Measurements from ENCODE around the gene PIK3C2B.

PIK3C2B gene

DNA sequence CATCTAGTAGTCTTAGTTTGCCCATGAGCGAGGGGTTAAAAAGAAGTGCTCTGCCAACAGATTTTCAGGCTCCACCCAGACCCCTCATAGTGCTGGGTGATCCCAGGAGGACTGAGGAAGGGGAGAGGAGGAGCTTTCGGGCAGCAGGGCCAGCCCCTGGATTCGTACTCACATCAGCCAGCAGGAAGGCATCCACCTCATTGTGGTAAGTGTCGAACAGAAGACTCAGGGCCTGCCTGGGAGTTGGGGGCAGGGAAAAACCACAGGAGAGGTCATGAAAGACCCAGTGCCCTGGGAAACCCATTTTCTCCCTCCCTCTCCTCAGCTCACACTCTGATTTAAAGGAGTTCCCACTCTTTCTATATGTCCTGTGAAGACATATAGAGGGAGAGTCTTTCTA is 34.9 kb downstream of the PIK3C2B start:
- Histone ChIP-seq H3K27me3 (ENCODE audit: control insufficient read depth, insufficient read depth, low read length) (no peaks in the 10 kb centered on the region), H3K27ac (ENCODE audit: low read depth, low read length) (no peak overlapping the region), H3K36me3 (ENCODE audit: control insufficient read depth, insufficient read depth, low read length) (peaks cover 35% of the 10 kb centered on the region), H3K4me3 (ENCODE audit: low read depth, low read length) (no peak overlapping the region), H3K9me3 (ENCODE audit: control insufficient read depth, insufficient read depth, low read depth, low read length) (no peaks in the 10 kb centered on the region), H3K4me1 (ENCODE audit: control insufficient read depth, insufficient read depth, low read length) (peaks cover 27% of the 10 kb centered on the region), H3K9ac (ENCODE audit: low read length) (no peak overlapping the region)

DNA sequence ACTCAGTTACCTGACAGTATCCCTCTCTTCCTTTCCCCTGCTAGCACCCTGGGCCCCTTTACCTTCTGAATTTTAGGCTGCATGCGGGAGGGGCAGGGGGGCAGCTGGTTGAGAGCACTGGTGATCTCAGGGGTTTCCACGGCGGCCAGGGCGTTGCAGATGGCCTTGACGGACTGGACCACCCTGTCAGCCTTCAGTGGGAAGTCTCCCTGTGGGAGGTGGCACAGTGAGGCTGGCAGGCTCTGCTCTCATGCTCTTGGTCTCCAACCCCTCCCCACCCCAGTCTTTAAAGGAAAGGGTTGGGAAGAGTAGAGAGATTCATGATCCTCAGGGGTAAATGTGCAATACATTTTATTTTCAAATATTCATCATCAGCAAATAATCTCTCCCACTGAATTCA is 36.9 kb downstream of the PIK3C2B start:
- Histone ChIP-seq H3K27ac (ENCODE audit: low read depth, low read length) (no peak overlapping the region), H3K9me3 (ENCODE audit: control insufficient read depth, insufficient read depth, low read depth, low read length) (no peaks in the 10 kb centered on the region), H3K27me3 (ENCODE audit: control insufficient read depth, insufficient read depth, low read length) (no peaks in the 10 kb centered on the region), H3K9ac (ENCODE audit: low read length) (no peak overlapping the region), H3K36me3 (ENCODE audit: control insufficient read depth, insufficient read depth, low read length) (peaks cover 29% of the 10 kb centered on the region), H3K4me1 (ENCODE audit: control insufficient read depth, insufficient read depth, low read length) (peaks cover 39% of the 10 kb centered on the region), H3K4me3 (ENCODE audit: low read depth, low read length) (no peak overlapping the region)

DNA sequence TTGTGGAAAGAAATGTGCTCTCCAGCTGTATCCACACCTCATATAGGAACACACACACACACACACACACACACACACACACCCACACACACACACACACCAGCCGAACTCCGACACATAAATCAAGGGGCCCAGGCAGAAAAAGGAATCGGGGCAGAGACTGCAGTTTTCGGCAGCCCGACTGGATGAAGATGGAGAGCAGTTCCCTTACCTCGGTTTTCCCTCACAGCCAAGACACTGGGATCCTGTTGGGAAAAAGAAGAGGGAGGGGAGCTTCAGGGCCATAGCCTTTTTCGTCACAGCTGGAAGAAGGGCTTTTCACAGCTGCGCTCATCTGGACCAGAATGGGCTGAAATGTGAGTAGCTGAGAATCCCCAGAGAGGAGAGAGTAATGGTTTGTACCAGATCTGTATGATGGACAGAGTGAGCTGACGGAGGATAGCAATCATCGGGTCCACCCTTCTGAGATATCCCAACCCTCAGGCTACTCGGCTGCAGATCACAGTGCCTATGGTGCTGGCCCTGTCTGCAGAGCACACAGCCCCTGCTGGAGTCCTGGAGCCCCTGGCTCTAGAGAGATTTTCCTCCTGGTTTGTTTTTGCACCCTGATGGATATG is 37.7 kb downstream of the PIK3C2B start:
- peaks cover 23% of the 10 kb centered on the region for H3K36me3 ChIP-seq (ENCODE audit: control insufficient read depth, insufficient read depth, low read length)
- H3K9ac ChIP-seq (ENCODE audit: low read length): no peak overlapping the region
- H3K4me3 ChIP-seq (ENCODE audit: low read depth, low read length): no peak overlapping the region
- H3K27ac ChIP-seq (ENCODE audit: low read depth, low read length): no peak overlapping the region
- H3K27me3 ChIP-seq (ENCODE audit: control insufficient read depth, insufficient read depth, low read length): no peaks in the 10 kb centered on the region
- peaks cover 39% of the 10 kb centered on the region for H3K4me1 ChIP-seq (ENCODE audit: control insufficient read depth, insufficient read depth, low read length)
- H3K9me3 ChIP-seq (ENCODE audit: control insufficient read depth, insufficient read depth, low read depth, low read length): no peaks in the 10 kb centered on the region

DNA sequence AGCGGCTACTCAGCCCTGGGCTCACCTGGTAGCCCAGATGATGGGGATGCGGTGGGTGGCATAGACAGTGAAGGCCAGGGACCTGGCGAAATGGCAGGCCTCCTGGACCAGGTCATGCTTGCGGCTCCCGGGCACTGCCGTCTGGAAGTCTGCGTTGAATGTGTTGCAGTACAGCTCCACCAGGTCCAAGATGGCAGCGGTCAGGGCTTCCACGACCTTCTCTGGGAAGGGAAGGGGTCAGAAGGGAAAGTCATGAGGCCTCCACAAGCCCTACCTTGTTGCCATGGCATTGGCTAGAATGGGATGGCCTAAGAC is 38.8 kb downstream of the PIK3C2B start:
- peaks cover 22% of the 10 kb centered on the region for H3K36me3 ChIP-seq (ENCODE audit: control insufficient read depth, insufficient read depth, low read length)
- H3K9ac ChIP-seq (ENCODE audit: low read length): no peak overlapping the region
- no peaks in the 10 kb centered on the region for H3K27me3 ChIP-seq (ENCODE audit: control insufficient read depth, insufficient read depth, low read length)
- H3K9me3 ChIP-seq (ENCODE audit: control insufficient read depth, insufficient read depth, low read depth, low read length): no peaks in the 10 kb centered on the region
- no peak overlapping the region for H3K4me3 ChIP-seq (ENCODE audit: low read depth, low read length)
- H3K27ac ChIP-seq (ENCODE audit: low read depth, low read length): no peak overlapping the region
- peaks cover 47% of the 10 kb centered on the region for H3K4me1 ChIP-seq (ENCODE audit: control insufficient read depth, insufficient read depth, low read length)

DNA sequence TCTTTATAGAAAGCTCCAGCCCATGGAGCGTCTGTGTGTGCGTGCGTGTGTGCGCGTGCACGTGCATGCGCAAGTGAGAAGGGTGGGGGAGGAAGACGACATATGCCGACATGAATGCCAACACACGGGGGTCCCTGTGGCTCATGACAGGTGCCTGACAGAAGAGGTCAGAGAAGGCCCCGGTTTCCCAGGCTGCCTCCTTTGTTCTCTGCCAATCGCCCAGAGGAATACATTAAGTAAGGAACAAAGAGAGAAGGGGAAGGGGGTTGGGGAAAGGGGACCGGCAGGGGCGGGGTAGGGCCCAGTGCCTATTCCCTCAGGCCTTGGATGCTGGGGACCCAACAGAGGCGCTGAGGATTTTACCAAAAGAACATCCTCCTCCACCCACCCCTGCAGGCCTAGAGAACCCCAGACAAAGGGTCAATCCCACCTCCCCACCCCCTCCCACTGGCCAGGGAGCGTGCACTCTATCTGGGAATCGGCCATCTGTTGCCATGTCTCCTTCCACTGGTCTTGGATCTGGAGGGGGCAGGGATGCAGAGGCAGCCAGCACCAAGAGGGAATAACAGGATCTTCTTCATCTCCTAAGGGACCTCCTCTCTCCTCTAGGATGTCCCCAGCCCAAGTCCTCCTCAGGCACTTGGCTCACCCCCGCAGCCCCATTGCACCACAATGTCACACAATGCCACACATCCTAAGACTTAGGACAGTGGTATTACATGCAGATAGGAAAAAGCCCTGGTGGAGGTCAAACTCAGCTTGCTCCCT is 39.4 kb downstream of the PIK3C2B start:
- peaks cover 52% of the 10 kb centered on the region for H3K4me1 ChIP-seq (ENCODE audit: control insufficient read depth, insufficient read depth, low read length)
- peaks cover 16% of the 10 kb centered on the region for H3K36me3 ChIP-seq (ENCODE audit: control insufficient read depth, insufficient read depth, low read length)
- H3K9me3 ChIP-seq (ENCODE audit: control insufficient read depth, insufficient read depth, low read depth, low read length): no peaks in the 10 kb centered on the region
- no peak overlapping the region for H3K9ac ChIP-seq (ENCODE audit: low read length)
- H3K4me3 ChIP-seq (ENCODE audit: low read depth, low read length): no peak overlapping the region; the same call in 1 of the 2 replicates
- peak overlapping the region; percentile 51; the same call in 1 of the 2 replicates for H3K27ac ChIP-seq (ENCODE audit: low read depth, low read length)
- no peaks in the 10 kb centered on the region for H3K27me3 ChIP-seq (ENCODE audit: control insufficient read depth, insufficient read depth, low read length)

DNA sequence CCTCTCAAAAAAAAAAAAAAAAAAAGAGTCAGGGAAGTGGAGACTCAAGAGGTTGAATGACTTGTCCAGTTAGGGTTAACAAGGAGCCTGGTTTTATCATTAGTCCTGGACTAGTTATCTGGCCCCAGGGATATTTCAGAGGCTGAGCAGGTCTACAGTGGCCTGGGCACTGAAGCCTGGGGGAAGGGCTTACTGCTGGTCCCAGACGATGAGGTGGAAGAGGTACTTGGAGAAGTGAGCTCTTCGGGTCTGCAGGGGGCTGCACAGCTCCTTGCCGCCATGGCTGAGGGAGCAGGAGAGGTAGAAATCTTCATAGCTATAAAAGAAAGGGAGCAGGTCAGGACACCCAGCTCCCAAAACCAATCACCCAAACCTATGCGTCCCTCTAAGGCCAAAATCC is 40.1 kb downstream of the PIK3C2B start:
- Histone ChIP-seq H3K27ac (ENCODE audit: low read depth, low read length) (peak overlapping the region; percentile 51; the same call in 1 of the 2 replicates), H3K4me1 (ENCODE audit: control insufficient read depth, insufficient read depth, low read length) (peaks cover 57% of the 10 kb centered on the region), H3K4me3 (ENCODE audit: low read depth, low read length) (no peak overlapping the region), H3K9me3 (ENCODE audit: control insufficient read depth, insufficient read depth, low read depth, low read length) (no peaks in the 10 kb centered on the region), H3K36me3 (ENCODE audit: control insufficient read depth, insufficient read depth, low read length) (peaks cover 13% of the 10 kb centered on the region), H3K27me3 (ENCODE audit: control insufficient read depth, insufficient read depth, low read length) (no peaks in the 10 kb centered on the region), H3K9ac (ENCODE audit: low read length) (no peak overlapping the region)

DNA sequence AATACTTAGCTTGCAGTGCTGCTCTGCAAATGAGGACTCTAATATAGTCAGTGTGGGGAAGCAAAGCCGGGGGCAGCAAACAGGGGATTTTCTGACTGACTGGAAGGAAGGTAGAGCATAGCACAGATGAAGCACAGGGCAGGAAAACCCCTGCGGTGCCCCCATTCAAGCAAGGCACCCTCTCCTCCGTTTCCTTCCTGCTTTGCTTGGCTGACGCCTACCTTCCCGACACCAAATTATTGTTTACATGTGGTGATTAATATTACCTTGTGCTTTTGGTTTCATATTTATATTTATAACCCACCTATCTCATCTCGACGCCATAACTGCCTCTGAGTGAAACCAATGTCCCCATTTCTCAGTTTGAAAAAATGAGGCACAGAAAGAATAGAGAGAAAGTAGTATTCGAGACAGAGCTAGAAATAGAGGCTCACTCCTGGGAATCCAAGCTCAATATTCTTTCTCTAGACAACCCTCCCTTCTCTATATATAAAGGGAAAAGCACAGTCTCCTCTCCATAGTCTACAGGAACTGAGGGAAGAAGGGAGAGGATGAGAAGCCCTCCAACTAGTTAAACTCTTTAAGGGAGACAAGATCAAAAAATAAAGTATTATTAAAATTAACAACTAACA is 41.3 kb downstream of the PIK3C2B start:
- Histone ChIP-seq H3K27ac (ENCODE audit: low read depth, low read length) (no peak overlapping the region), H3K36me3 (ENCODE audit: control insufficient read depth, insufficient read depth, low read length) (peaks cover 15% of the 10 kb centered on the region; the same call in 1 of the 2 replicates), H3K9ac (ENCODE audit: low read length) (no peak overlapping the region), H3K4me3 (ENCODE audit: low read depth, low read length) (no peak overlapping the region), H3K27me3 (ENCODE audit: control insufficient read depth, insufficient read depth, low read length) (no peaks in the 10 kb centered on the region), H3K9me3 (ENCODE audit: control insufficient read depth, insufficient read depth, low read depth, low read length) (no peaks in the 10 kb centered on the region), H3K4me1 (ENCODE audit: control insufficient read depth, insufficient read depth, low read length) (peaks cover 57% of the 10 kb centered on the region)

DNA sequence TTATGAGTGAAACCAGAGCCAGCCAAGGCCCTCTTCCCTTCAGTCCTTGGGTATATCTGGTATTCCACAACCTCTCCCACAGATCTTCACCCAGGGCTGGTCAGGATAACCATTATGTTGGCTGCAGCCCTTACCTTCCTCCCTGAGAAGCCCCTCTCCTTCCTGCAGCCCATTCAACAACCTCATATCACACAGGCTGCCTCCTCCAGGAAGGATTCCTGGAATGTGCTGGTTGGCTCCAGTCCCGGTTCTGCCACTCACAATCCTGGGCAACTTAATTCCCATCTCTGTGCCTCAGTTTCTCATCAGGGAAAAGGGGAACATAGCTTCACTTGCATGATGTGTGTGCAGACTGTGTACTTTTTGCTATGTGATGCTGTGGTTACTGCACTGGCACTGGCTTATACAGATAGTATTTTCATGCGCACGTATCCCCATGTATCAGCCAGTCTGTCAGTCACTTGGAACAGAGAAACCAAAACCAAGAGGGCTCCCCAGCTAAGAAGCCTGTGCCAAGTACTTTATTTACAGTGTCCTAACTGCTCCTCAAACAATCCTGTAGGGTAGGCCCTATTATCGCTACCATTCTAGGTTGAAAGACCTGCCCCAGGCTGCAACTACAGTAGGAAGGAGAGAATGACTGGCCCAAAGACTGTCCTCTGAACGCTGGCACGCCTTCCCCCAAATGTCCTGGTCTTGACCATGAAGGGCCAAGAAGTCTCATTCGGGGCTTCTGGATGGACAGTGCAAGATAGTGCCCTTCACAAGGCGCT is 43.1 kb downstream of the PIK3C2B start:
- Histone ChIP-seq H3K9me3 (ENCODE audit: control insufficient read depth, insufficient read depth, low read depth, low read length) (no peaks in the 10 kb centered on the region), H3K27ac (ENCODE audit: low read depth, low read length) (no peak overlapping the region), H3K4me3 (ENCODE audit: low read depth, low read length) (no peak overlapping the region), H3K27me3 (ENCODE audit: control insufficient read depth, insufficient read depth, low read length) (no peaks in the 10 kb centered on the region), H3K36me3 (ENCODE audit: control insufficient read depth, insufficient read depth, low read length) (peaks cover 13% of the 10 kb centered on the region; the same call in 1 of the 2 replicates), H3K4me1 (ENCODE audit: control insufficient read depth, insufficient read depth, low read length) (peaks cover 47% of the 10 kb centered on the region), H3K9ac (ENCODE audit: low read length) (no peak overlapping the region)

DNA sequence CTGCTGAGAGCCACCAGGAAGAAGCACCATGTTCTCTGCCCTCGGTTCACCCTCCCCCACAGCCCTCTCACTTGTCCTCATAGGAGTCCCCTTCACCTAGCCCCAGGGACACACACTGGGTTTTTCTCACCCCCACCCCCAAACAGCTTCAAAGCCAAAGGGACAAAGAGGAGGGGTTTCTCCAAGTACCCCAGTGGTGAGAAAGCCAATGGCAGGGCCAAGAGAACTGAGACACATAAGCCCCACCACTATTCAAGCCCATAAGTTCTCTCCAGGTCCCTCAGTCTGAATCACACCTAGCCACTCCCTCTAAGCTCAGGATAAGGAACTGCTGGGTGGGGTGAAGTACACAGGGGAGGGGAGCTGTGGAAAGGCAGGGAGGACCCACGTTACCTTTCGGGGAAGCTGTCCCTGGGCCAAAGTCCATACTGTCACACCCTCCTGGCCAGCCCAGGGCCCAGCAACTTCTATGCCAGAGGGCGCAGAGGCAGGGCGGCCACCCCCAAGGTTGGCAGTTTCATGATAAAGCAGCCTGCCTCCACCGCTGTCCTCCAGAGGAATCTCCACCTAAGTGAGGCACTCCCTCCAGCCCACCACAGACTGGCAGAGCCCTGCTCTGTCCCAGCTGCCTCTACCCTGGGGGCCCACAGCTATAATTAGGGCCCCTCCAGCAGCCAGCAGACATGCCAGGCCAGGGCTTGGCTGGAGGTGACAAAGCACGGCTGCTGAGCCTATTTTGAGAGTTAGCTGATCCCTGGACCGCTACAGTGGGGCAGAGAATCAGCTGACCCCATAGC is 43.9 kb downstream of the PIK3C2B start:
- Histone ChIP-seq H3K9me3 (ENCODE audit: control insufficient read depth, insufficient read depth, low read depth, low read length) (no peaks in the 10 kb centered on the region), H3K9ac (ENCODE audit: low read length) (no peak overlapping the region), H3K27me3 (ENCODE audit: control insufficient read depth, insufficient read depth, low read length) (no peaks in the 10 kb centered on the region), H3K36me3 (ENCODE audit: control insufficient read depth, insufficient read depth, low read length) (peaks cover 13% of the 10 kb centered on the region; the same call in 1 of the 2 replicates), H3K27ac (ENCODE audit: low read depth, low read length) (no peak overlapping the region), H3K4me3 (ENCODE audit: low read depth, low read length) (no peak overlapping the region), H3K4me1 (ENCODE audit: control insufficient read depth, insufficient read depth, low read length) (peaks cover 45% of the 10 kb centered on the region)

DNA sequence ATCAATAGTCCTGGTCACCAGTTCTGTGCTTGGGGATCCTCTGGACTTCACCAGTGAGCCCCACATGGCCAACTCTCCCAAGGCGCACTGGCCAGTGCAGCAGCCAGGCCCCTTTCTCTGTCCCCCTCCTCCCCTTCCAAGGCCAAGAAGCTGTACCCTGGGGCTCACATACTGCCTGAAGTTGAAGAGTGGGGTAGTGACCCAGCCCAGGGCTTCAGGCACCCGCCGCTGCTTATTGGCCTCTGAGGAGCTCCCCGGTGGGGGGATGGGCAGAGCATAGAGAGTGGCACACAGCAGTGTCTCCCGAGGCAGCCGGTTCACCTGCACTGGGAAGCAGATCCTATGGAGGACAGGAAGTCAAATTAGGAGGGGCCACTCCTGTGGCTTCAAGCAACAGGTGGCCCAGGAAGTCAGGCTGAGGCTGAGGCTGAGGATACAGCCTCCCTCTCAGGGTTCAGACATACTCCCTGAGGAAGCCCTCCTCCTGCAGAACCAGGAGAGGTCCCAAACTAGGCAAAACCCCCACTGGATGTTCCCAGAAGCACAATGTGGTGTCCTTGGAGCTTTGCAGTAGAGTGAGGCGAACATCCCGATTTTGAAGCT is 44.8 kb downstream of the PIK3C2B start:
- H3K4me3 ChIP-seq (ENCODE audit: low read depth, low read length): no peak overlapping the region
- H3K36me3 ChIP-seq (ENCODE audit: control insufficient read depth, insufficient read depth, low read length): peaks cover 13% of the 10 kb centered on the region; the same call in 1 of the 2 replicates
- H3K4me1 ChIP-seq (ENCODE audit: control insufficient read depth, insufficient read depth, low read length): peaks cover 38% of the 10 kb centered on the region
- H3K9ac ChIP-seq (ENCODE audit: low read length): no peak overlapping the region
- H3K27ac ChIP-seq (ENCODE audit: low read depth, low read length): no peak overlapping the region
- H3K27me3 ChIP-seq (ENCODE audit: control insufficient read depth, insufficient read depth, low read length): no peaks in the 10 kb centered on the region
- no peaks in the 10 kb centered on the region for H3K9me3 ChIP-seq (ENCODE audit: control insufficient read depth, insufficient read depth, low read depth, low read length)

All from HUES6 (cell line).